GM19193 (cell line): ENCODE measurements around the gene ABHD6.

Experiments
- POLR2A ChIP-seq: IDR thresholded peaks from 4 replicates; pipeline ENCODE4 v1.6.1; 2011; ENCODE audit not compliant: insufficient read depth, insufficient read length; ENCODE audit errors: extremely low read depth

ABHD6 gene

GRCh38 chr3:58291671-58292338 lies 54.2 kb downstream of the ABHD6 start:
- no peak for TF ChIP-seq POLR2A

DNA sequence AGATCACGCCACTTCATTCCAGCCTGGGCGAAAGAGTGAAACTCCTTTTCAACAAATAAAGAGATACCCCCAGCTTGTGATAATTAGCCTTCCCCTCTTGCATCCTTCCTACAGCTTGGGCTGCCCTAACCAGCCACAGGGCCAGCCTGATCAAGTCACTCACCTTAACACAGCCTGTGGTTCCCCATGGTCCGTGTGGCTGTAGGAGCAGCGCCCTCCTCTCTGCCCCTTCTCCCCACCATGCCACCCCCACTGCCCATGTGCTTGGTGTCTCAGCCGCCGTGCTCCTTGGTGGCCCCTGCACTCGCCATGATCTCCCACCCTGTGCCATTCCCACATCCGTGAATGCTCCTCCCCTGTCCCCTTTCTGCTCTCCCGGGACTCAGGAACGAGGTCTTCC lies 55.3 kb downstream of the ABHD6 start:
- no peak for TF ChIP-seq POLR2A

- no peak for TF ChIP-seq POLR2A
Measured at GRCh38 chr3:58293516-58293915, 55.9 kb downstream of the ABHD6 start.

DNA sequence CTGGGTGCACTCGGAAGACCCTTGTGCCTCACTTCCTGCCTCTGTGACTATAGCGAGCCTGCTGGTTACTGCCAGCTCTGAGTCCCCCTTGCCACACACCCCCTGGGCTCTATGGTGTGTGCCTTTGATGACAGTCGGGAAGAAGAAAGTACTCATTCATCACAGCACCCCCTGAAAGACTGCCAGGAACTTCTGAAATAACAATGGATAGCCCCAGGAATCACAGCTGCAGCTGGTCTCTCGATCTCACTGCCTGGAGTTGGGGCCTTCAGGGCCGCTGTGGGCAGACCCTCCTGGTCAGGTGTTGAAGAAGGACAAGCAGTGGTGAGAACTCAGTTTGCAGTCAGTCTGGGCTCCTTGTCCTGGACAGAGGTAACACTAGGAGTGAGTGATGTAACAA lies 58.7 kb downstream of the ABHD6 start:
- TF ChIP-seq POLR2A = no peak

DNA sequence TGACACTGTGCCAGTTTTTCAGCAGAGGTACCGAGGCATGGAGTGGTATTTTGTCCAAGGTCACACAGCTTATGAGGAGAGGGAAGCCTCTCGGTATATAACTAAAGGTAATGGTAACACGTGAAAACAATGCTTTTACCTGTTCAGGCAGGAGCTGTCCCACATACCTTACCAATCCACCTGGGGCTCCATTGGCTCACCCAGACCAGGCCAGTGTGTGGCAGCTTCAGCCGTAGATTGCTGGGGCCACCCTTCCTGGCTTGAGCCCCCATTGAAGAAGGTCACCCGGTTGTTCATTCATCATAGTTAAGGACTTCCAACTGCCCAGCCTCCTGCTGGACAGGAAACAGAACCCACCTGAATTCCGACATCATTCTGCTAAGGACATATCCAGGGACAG lies 59.3 kb downstream of the ABHD6 start:
- no peak for TF ChIP-seq POLR2A

- no peak for TF ChIP-seq POLR2A
Measured at GRCh38 chr3:58298190-58298589, 60.6 kb downstream of the ABHD6 start.

GRCh38 chr3:58299075-58299474 lies 61.5 kb downstream of the ABHD6 start:
- TF ChIP-seq POLR2A = no peak

GRCh38 chr3:58299839-58300516 lies 62.4 kb downstream of the ABHD6 start:
- no peak for TF ChIP-seq POLR2A

DNA sequence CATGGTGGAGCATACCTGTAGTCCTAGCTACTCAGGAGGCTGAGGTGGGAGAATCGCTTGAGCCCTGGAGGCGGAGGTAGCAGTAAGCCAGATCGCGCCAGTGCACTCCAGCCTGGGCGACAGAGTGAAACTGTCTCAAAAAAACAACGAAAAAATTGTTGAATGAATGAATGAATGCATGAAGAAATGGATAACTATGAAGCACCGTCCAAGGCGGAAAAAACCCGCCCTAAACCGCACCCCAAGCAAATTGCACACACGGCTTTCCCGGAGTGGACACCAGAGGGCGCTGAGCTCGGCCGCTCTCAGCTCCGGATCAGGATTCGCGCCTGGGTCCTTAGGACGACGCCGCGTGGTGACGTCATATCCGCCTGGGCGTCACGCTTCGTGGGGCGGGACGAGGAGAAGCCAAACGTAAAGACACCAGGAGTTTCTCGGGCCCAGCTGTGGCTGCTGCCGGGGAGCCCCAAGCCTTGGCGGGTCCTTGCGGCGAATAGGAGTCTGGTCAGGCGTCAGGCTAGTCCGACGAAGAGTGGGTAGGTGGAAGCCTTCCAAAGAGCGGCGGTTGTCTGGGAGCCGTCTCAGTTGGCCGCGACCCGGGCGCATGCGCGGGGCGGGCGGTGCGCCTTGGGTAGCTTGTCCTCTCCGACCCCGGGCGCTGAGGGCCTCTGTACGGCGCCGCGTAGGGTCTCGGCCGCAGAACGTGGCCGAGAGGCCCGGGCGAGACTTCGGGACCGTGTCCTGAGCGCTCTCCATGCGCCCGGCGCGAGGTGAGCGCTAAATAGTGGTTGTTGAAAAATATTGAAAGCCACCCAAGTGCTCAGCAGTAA lies 68.5 kb downstream of the ABHD6 start, which contains the start of the genes HTD2 and RPP14:
Gene HTD2, plus strand, starts transcription at position 639 of the 830 bp plus-strand sequence. CDS start 11,094 bp downstream, outside the sequence.
Gene RPP14, plus strand, starts transcription at position 364 of the 830 bp plus-strand sequence. CDS start 4,085 bp downstream, outside the sequence.
- TF ChIP-seq POLR2A = peak; percentile 90

DNA sequence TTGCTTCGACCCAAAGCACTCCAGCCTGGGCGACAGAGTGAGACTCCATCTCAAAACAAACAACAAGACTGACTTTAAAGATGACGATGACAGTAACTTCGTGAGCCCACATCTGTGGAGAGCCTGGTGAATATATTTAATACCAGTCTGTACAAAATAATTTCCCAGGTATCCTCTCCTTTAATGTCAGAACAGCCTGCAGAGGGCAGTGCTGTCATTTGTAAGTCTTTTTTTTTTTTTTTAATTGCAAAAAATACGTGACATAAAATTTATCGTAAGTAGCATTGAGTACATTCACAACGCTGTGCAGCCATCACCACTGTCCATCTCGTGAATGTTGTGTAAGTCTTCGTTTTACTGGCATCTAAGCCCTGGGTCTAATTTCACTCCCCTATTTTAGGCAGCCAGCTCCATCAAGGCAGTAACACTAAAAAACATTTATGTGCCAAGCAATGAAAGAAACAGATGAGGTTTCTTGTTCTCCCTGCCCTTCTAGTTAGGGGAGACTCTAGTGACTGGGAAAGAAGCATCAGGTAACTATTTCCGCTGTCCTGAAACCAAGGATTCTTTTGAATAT lies 70.1 kb downstream of the ABHD6 start:
- TF ChIP-seq POLR2A = no peak

GRCh38 chr3:58308728-58309127 lies 71.1 kb downstream of the ABHD6 start:
- no peak for TF ChIP-seq POLR2A

DNA sequence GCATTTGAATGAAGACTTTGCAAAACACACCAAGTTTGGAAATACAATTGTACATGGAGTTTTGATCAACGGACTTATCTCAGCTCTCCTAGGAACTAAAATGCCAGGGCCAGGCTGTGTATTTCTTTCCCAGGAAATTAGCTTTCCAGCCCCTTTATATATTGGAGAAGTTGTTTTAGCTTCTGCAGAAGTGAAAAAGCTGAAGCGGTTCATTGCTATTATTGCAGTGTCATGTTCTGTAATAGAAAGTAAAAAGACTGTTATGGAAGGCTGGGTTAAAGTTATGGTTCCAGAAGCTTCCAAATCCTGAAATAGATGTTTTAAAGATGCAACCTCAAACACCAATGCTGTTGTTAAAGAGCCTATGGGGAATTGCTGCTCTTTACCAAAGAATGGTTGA lies 80.2 kb downstream of the ABHD6 start:
- no peak for TF ChIP-seq POLR2A

GRCh38 chr3:58321791-58322190 lies 84.2 kb downstream of the ABHD6 start:
- no peak for TF ChIP-seq POLR2A

DNA sequence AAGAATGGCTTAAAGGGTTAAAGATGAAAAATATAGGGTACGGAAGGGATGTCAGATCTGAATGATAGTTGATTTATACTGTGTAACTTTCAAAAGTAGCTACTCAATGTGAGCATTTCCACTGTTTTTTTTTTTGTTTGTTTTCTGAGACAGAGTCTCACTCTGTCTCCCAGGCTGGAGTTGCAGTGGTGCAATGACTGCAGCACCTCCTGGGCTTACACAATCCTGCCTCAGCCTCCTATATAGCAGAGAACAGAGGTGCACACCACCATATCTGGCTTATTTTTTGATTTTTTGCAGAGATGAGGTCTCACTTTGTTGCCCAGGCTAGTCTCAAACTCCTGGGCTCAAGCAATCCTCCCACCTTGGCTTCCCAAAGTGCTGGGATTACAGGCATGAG lies 85.2 kb downstream of the ABHD6 start:
- TF ChIP-seq POLR2A = no peak
